Cardiac septum (tissue), 1 donor: ENCODE measurements around the gene HK3. TPM values are rescaled to one million over a fixed set of nuclear protein-coding genes. Genes with fewer than 3 reads are reported as not detected.

Source experiments
- DNase-seq: peaks from one replicate; pipeline ENCODE4 v3.0.0-alpha.2; 2020; ENCODE audit warnings: low spot score
- intact Hi-C: fragments of 100-400 bp; cut with DNase I; formaldehyde crosslinking; loops from one replicate; pipeline ENCODE4 v1.14.0; 2022
- long read RNA-seq: library from polyadenylated mRNA; unstranded; transcript quantifications from one replicate; pipeline ENCODE4 v2.0.0, GENCODE V29; 2021
- total RNA-seq: library from RNA; stranded (reverse); fragmentation: NEBNext Ultra II Directional; extraction: Animal tissue kit (Norgen Biotek cat#: 25700); gene quantifications from one replicate; pipeline ENCODE4 v1.2.1, GENCODE V29; 2021
- donor health status: DM: no; HTN: no; CAD: no.

Gene HK3, protein sequence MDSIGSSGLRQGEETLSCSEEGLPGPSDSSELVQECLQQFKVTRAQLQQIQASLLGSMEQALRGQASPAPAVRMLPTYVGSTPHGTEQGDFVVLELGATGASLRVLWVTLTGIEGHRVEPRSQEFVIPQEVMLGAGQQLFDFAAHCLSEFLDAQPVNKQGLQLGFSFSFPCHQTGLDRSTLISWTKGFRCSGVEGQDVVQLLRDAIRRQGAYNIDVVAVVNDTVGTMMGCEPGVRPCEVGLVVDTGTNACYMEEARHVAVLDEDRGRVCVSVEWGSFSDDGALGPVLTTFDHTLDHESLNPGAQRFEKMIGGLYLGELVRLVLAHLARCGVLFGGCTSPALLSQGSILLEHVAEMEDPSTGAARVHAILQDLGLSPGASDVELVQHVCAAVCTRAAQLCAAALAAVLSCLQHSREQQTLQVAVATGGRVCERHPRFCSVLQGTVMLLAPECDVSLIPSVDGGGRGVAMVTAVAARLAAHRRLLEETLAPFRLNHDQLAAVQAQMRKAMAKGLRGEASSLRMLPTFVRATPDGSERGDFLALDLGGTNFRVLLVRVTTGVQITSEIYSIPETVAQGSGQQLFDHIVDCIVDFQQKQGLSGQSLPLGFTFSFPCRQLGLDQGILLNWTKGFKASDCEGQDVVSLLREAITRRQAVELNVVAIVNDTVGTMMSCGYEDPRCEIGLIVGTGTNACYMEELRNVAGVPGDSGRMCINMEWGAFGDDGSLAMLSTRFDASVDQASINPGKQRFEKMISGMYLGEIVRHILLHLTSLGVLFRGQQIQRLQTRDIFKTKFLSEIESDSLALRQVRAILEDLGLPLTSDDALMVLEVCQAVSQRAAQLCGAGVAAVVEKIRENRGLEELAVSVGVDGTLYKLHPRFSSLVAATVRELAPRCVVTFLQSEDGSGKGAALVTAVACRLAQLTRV
- 4.3 TPM for total RNA-seq
- long read RNA-seq, partial matches to known transcripts = 1 of 9 reads
- long read RNA-seq, other reads (novel, unspliced or antisense) = 6 of 9 reads

DNA sequence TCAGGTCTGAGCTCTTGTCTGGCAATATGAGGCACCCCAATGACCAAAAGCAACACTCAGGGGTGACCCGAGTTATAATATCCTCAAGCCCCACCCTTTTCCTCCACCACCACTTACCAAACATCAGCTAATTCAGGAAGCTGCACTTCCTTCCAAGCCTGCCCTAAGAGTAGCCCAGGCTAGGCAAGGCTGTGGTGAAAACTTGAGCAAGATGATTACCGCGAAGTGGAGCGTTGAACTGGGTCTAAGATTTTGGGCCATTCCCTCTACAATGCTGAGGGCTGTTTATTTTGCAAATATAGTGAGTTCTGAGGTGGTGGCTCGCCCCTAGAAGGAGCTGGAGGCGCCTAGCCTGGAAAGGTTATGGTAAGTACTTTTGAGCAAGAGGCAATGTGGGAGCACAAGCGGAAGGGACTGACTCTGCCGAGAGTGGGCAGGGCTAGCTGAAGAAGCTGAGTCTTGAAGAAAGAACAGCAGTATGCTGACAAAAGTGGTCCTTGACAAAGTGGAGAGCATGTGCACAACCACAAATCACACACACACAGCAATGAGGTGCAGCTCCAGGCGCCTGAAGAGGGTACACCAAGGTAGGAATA, at the start of gene HK3:
Gene HK3 (minus strand): TSS at position 51 of the 596 bp plus-strand sequence. CDS start 3,187 bp downstream, outside the sequence.
- intact Hi-C loops = no loop called here
- DNase-seq = no peak

DNA sequence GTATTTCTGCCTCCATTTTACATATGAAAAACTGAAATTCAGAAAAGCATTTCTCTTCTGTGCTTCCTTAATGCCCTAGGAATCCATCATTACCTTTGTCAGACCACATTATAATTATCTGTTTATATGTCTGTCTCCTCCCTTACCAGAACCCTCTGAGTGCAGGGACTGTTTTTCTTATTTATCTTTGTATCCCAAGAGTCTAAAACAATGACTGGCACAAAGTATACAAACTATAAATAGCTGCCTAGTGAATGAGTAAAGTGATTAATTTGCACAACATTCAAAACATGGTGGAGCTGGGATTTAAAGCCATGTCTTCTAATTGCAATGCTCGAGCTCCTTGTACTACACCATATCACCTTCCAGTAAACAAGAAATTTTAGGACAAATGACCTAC, 49.3 kb upstream of the HK3 start:
- intact Hi-C loops = no loop called here
- no peak for DNase-seq

DNA sequence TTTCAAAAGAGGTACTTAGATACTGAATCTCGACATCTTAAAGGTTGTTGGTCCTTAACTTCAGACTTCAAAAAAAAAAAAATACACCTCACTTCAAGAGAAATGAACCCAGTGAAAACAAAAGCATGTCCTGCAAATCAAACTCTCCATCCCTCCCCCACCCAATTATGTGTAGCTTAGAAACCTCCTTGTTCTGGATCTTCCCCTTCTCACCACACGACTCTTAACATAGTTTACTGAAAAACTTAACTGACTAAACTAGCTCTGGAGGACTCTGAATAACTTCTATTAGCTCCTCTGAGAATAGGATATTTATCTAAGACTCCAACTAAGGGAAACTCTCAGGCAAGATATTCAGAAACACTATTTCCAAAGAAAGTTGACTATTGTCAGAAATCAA, 48.7 kb upstream of the HK3 start:
- intact Hi-C loops = no loop called here
- DNase-seq = no peak

DNA sequence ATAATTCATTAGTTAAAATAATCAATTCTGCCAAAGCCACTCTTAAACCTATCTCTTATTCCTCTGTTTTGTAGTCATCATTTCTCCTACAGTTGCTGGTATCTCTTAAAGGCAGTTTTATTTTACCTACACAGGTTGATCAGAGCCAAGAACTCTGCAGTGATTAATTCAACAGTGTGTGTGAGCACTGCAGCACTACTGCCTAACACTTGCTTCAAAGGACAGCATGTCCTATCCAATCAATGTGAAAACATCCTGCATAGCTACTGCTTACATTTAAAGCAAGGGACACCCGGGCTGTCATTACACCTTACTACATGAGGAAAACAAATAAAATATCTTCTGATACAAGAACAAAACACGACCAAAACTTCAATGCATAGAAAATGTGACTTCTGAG, 45.1 kb upstream of the HK3 start:
- intact Hi-C loops = no loop called here
- no peak for DNase-seq

DNA sequence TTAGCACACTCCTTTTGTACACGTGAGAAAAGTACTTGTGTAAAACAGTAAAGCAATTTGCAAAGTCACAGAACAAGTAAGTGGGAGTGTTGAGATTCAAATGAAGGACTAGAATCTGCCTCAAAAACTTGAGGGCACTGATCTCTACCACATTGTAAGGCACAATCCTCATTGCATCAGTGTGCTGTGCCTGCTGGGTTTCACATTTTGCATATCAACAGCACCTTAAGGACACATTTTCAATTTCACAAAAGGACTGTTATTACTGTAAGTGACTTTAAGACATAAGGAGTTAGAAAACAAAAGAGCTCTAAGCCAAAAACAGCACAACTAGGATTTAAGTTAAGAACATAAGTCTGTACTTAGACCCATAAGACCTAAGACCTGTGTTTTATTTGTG, 44.7 kb upstream of the HK3 start:
- DNase-seq = no peak
- intact Hi-C loops = no loop called here

DNA sequence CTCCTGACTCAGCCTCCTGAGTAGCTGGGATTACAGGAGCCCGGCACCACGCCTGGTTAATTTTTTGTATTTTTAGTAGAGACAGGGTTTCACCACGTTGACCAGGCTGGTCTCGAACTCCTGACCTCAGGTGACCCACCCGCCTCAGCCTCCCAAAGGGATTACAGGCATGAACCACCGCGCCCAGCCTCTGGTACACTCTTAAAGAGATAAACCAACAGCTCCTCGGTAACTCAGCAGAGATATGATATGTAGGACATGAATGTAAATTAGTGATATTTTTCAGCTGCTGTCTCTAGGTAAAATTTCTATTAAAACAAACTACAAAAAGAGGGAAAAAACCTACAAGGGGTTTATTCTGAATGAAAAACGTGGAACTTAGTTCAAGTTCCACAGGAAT, 42.8 kb upstream of the HK3 start:
- intact Hi-C loops = no loop called here

DNA sequence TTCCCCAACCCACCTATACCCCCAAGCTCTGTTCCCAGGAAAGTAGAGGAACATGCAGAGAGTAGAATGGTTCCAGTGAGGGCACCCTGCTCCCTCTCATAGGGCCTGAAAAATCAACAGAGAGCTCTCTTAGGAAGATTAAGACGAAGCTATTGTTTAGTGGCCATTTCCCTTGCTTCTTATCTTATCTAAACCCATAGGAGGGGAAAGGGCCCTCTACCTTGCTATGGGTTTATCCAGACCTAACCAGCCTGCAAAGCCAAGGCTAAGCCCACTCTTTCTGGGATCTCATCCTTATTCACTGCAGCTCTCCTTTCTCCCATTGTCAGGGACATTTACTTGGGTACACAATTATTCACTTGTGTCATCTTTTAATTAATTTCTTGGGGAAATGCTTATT, 39.3 kb upstream of the HK3 start:
- DNase-seq = no peak
- intact Hi-C loops = no loop called here

More for the DNA sequence above, 42.8 kb upstream of the HK3 start:
- DNase-seq = no peak

DNA sequence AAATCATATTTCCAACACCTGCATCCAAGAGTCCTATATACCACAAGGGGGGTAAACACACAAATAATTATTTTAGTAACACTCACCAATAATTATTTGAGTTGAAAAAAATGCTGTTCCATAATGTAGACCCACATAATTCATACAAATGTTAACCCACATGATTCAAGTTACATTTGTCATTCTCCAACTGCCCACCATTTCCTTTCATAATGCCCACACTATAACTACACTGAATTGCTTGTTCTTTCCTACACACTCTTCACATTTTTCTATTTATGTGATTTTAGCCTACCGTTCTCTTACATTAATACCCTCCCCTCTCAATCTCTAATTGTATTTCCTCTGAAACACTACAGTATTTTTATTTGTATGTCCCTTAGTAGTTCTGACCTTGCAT, 35.9 kb upstream of the HK3 start:
- no peak for DNase-seq
- intact Hi-C loops = no loop called here

DNA sequence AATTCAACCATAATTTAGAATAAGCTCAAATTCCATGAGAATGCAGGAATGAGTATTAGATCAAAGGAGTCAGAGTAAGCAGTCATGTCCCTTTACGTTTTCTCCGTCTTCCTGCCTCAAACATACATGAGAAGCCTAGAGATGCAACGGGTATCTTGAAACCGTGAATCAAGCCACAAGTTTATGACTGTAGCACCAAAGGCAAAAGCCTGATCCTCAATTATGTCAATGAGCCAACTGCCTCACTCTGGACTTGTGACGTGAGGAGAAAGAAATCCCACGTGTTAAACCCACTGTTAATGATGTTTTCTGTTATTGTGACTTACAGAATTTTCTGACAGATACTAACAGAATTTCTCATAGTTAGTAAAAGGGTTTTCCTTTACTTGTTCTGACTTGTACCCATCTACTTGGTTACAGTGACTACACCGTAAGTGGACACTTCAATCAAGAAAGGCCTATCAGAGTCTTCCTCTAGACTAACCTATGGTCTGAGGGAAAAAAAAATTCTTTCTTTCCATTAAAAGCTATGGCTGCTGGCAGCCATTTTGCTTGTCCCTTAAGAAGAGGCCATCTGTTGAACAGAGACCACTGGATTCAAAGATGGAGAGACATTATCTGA, 35.3 kb upstream of the HK3 start:
- DNase-seq = no peak
- intact Hi-C loops = no loop called here

DNA sequence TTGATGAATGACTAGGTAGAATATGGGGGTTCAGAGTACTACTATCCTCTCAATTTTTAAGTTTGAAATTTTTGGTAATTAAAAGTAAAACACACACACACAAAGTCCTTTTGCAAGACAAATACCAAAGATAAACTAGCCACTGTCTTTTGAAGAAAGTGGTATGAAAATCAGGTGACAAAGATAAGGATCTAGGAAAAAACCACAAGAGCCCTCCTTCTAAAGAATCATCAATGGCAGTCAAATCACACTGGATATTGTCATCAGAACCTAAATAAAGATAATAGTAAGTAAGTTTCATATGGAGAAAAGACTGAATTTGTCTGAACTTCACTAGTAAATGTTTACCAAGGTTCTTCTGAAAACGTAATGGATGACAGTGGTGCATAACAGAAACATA, 30.5 kb upstream of the HK3 start:
- no peak for DNase-seq
- intact Hi-C loops = no loop called here

DNA sequence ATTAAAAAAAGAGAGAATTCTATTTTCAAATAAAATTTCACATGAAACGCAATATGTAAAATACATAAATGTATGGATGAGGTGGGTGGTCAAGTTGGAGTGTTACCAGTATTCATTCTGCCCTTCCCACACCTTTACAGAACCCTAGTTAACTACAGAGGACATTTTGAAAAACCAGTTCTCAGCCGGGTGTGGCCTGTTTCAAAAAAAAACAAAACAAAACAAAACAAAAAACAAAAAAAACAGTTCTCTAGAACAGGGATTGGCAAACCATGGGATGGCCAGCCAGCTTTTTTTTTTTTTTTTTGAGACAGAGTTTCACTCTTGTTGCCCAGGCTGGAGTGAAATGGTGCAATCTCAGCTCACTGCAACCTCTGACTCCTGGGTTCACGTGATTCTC, 28.4 kb upstream of the HK3 start:
- intact Hi-C loops = no loop called here
- DNase-seq = no peak

DNA sequence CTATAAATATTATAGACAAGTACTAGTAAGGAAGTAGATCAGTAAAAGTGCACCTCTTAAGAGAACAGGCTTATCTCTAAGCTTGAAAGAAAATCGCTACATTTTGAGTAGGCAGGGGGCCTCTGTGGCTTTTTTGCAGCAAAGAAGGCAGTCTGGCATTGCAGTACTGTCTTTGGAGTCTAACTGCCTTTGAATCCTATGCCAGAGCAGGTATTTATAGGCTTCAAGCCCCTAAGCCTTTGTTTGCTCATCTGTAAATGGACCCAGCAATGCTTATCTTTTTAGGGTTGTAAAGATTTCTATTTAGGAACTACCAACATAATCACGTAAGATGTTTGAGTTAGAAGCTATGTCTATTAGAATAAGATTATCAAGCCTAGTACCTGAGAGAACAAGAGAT, 23.7 kb upstream of the HK3 start:
- DNase-seq = no peak
- intact Hi-C loops = no loop called here

DNA sequence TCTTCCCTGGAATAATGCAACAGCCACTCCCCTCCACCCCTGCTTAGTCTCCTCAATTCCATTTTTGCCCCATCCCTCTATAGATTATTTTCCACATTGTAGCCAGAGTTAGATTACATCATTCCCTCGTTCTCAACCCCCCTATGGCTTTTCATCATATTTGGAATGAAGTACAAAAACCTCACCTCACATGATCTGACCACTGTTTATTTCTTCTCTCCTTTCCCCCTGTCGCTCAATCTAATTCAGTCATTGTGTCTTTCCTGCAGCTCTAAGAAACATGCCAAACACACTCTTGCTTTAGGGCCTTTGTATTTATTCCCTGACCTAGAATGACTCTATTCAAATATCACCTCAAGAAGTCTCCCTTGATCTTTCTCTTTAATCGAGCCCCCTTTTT, 22.6 kb upstream of the HK3 start:
- no peak for DNase-seq
- intact Hi-C loops = no loop called here

DNA sequence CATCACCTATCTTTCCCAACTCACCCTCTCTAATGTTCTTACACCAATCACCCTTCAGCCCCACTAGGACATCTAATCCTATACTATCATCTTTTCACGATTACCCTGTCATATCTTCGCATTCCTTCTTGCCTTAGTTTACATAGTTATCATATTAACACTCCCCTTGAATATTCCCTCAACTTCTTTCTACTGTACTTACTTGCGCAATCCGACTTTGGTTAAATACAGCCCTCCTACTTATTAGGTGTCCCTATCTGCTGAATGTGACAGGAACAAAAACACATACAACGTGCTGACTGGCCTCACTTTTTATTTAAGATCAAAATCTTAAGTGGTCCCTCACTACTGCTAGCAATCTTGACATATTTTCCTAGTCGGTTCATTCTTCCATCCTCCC, 19.5 kb upstream of the HK3 start:
- intact Hi-C loops = no loop called here
- no peak for DNase-seq

DNA sequence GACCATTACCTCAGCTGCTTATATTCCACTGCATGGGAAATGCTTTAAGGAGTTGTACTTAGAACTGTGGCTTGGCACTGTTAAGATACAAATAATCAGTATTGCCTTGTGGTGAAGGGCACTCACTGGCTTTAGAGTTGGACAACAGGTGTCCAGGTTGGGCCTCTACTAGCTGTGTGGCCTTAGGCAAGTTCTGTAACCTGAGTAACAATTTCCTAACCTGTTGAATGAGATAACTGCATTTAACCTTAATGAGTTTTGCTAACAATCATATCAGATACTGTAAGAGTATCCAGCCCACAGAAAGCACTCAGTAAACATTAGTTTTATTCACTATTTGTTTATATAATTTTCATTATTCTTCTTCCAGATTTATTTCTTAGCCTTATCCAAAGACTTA, 17.2 kb upstream of the HK3 start:
- intact Hi-C loops = no loop called here
- DNase-seq = no peak

DNA sequence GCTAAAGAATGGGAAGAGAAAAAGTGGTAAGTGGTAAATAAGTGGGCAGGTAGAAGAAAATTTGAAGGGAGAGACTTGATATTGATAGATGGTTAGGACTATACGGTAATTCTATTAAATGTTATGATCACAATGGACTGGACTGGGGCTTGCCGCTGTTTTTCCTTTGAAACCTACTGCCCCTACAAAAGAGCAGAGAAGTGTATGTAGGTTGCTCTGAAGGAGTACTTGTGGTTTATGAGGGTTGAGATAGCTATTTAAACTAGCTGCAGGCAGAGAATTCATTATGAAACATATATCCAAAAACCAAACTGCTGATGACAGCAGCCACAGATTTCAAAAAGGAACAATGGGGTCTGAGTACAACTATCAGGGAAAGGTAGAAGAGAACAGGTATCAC, 16.8 kb upstream of the HK3 start:
- intact Hi-C loops = no loop called here
- no peak for DNase-seq

DNA sequence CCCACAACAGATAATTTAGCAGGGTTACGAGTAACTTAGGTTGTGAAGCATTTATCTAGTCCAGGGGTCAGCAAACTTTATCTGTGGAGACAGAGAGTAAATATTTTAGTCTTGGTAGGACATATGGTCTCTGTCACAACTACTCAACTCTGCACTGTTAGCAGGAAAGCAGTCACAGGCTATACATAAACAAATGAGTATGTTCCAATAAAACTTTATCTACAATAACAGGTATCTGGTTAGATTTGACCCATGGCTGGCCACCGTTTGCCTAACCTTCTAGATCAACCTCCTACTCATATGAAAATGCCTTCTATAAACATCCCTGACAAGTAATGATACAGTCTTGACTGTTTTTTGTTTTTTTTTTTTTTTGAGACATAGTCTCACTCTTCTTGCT, 13.0 kb upstream of the HK3 start:
- DNase-seq = no peak
- intact Hi-C loops = no loop called here

DNA sequence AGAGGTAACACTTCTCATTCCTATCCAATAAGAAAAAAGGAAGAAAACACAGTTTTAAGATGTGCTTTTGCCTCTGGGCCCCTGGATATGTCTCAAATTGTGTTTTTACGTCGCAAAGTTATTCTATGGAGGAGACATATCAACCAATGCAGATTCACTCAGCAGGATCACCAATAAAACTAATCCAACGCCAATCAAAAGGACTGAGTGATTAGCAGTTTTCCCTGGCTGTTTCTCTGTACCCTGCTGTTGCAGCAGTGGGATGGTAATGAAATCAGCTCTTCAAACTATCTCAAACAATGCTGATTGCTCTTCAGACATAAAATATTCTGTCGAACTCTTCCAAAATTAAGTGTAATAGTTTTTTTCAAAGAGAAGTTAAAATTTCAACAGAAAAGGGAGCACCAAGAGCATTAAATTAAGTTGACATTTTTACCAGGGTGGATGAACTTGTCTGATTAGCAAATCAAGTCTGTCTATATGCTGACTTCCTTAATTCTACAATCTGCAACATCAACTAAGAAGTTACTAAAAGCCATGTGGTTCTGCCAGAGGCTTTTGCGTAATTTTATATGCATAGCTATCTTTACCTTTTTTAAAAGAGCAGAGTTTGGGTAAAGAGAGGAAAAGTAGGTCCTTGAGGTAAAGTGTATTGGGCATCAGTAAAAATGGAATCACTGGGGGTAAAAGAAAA, 9.7 kb upstream of the HK3 start:
- no peak for DNase-seq
- intact Hi-C loops = no loop called here

DNA sequence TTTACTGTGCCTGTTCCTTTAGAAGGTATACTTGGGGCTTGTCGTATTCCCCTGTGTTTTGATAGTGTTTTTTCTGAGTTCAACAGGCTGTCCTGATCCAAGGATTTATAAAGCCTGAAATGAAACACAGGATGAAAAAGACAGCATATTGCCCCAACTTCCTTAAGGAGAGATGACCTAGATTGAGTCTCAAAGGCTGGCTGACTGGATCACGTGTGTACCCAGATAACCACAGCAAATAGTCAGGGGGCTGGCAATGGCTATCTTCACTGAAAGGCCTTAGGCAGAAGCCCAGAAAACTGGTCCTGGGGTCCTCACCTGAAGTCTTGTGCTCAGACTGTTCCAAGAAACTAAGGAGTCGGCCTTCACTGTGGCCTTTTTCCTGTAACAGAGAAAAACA, 7.7 kb upstream of the HK3 start:
- intact Hi-C loops = no loop called here
- DNase-seq = no peak
